WTC11 (cell line): ENCODE results near the gene CACNA2D3. TPM values are rescaled to one million over a fixed set of nuclear protein-coding genes. Genes with fewer than 3 reads are reported as not detected.

ENCODE experiments used
- ATAC-seq: fragments of 200-7000 bp; cut with Tn5 transposase; 2 replicates; pipeline ENCODE4 v1.10.0; 2021; ENCODE audit warnings: mild to moderate bottlenecking, moderate library complexity
- CTCF ChIA-PET: fragments of 300-600 bp; sonication (Branson Sonifier 250); formaldehyde crosslinking; loops from one replicate; lab custom pipeline; 2021; ENCODE audit warnings: antibody characterized with exemption; lab: Charles Lee
- POLR2A ChIA-PET: fragments of 350-600 bp; sonication (Branson Sonifier 250); formaldehyde crosslinking; loops from one replicate; lab custom pipeline; 2021; ENCODE audit warnings: antibody characterized with exemption; lab: Charles Lee
- DNase-seq: peaks from one replicate; pipeline ENCODE4 v3.0.0; 2021; ENCODE audit warnings: low spot score
- H3K27ac Mint-ChIP-seq: 2 replicates; pipeline ENCODE4 v1.8.0; 2021; ENCODE audit warnings: mixed read lengths
- H3K27me3 Mint-ChIP-seq: 2 replicates; pipeline ENCODE4 v1.8.0; 2021; ENCODE audit warnings: low read depth, mild to moderate bottlenecking, moderate library complexity, mixed read lengths
- H3K36me3 Mint-ChIP-seq: 2 replicates; pipeline ENCODE4 v1.8.0; 2021; ENCODE audit warnings: mixed read lengths
- H3K4me1 Mint-ChIP-seq: 2 replicates; pipeline ENCODE4 v1.8.0; 2022; ENCODE audit warnings: mixed read lengths
- H3K4me3 Mint-ChIP-seq: 2 replicates; pipeline ENCODE4 v1.8.0; 2021; ENCODE audit warnings: mild to moderate bottlenecking, moderate library complexity, mixed read lengths
- H3K9me3 Mint-ChIP-seq: 2 replicates; pipeline ENCODE4 v1.8.0; 2021; ENCODE audit warnings: mixed read lengths
- ARID4B ChIP-seq: sonication (generic); formaldehyde crosslinking; IDR thresholded peaks from 2 replicates; pipeline ENCODE4 v1.8.0; 2023; ENCODE audit warnings: missing genetic modification reagents, mild to moderate bottlenecking, borderline replicate concordance
- E2F5 ChIP-seq: sonication (generic); formaldehyde crosslinking; IDR thresholded peaks from 2 replicates; pipeline ENCODE4 v1.8.1; 2022; ENCODE audit warnings: mild to moderate bottlenecking, moderate library complexity, missing genetic modification reagents
- ERG ChIP-seq: fragments of 250-450 bp; sonication (Bioruptor Pico); IDR thresholded peaks from 2 replicates; pipeline ENCODE4 v1.8.0; 2021; ENCODE audit warnings: mild to moderate bottlenecking
- MLX ChIP-seq: sonication (generic); formaldehyde crosslinking; IDR thresholded peaks from 2 replicates; pipeline ENCODE4 v1.8.1; 2023; ENCODE audit warnings: mild to moderate bottlenecking, missing genetic modification reagents, moderate library complexity
- MXD4 ChIP-seq: fragments of 250-450 bp; sonication (Bioruptor Pico); IDR thresholded peaks from 2 replicates; pipeline ENCODE4 v1.8.0; 2021; ENCODE audit warnings: mild to moderate bottlenecking, moderate library complexity, borderline replicate concordance
- RELA ChIP-seq: sonication (generic); formaldehyde crosslinking; IDR thresholded peaks from 2 replicates; pipeline ENCODE4 v1.8.1; 2022; ENCODE audit warnings: missing genetic modification reagents, mild to moderate bottlenecking, borderline replicate concordance
- ZBTB21 ChIP-seq: sonication (generic); formaldehyde crosslinking; IDR thresholded peaks from 2 replicates; pipeline ENCODE4 v1.8.1; 2023; ENCODE audit warnings: mild to moderate bottlenecking, missing genetic modification reagents, borderline replicate concordance
- total RNA-seq: library from RNA; stranded (reverse); gene quantifications from 3 replicates; pipeline ENCODE4 v1.2.3, GENCODE V29; 2021
- TF ChIP-seq, protein P1 (sequence below): sonication (generic); formaldehyde crosslinking; IDR thresholded peaks from 2 replicates; pipeline ENCODE4 v1.8.1; 2023; ENCODE audit warnings: mild to moderate bottlenecking, missing genetic modification reagents

The CACNA2D3 gene
- total RNA-seq, 1 experiment from 2014 or later, result 5.0 TPM

DNA sequence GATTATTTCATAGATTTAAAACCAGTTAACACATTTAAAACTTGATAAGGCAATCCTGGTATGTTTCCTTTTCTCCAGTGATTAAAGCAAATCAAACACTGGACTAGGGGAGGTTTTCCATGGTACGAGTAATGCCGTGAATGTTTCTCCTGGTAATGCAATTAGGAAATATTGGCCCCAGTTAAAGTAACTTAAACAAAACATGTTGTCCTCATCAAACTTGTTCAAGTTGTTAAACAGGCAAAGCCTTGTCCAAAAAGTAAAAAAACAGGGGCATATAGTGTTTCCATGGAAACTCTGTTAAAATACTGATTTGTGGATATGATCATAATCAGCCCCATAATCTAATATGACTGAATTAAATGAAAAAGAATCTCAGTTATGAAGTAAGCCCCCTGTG, 818.6 kb downstream of the CACNA2D3 start (continued):
- TF ChIP-seq MLX (CRISPR knock-in tag), result no peak
- TF ChIP-seq ARID4B (CRISPR knock-in tag), result no peak
- TF ChIP-seq, protein P1, sequence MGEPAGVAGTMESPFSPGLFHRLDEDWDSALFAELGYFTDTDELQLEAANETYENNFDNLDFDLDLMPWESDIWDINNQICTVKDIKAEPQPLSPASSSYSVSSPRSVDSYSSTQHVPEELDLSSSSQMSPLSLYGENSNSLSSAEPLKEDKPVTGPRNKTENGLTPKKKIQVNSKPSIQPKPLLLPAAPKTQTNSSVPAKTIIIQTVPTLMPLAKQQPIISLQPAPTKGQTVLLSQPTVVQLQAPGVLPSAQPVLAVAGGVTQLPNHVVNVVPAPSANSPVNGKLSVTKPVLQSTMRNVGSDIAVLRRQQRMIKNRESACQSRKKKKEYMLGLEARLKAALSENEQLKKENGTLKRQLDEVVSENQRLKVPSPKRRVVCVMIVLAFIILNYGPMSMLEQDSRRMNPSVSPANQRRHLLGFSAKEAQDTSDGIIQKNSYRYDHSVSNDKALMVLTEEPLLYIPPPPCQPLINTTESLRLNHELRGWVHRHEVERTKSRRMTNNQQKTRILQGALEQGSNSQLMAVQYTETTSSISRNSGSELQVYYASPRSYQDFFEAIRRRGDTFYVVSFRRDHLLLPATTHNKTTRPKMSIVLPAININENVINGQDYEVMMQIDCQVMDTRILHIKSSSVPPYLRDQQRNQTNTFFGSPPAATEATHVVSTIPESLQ, result no peak

DNA sequence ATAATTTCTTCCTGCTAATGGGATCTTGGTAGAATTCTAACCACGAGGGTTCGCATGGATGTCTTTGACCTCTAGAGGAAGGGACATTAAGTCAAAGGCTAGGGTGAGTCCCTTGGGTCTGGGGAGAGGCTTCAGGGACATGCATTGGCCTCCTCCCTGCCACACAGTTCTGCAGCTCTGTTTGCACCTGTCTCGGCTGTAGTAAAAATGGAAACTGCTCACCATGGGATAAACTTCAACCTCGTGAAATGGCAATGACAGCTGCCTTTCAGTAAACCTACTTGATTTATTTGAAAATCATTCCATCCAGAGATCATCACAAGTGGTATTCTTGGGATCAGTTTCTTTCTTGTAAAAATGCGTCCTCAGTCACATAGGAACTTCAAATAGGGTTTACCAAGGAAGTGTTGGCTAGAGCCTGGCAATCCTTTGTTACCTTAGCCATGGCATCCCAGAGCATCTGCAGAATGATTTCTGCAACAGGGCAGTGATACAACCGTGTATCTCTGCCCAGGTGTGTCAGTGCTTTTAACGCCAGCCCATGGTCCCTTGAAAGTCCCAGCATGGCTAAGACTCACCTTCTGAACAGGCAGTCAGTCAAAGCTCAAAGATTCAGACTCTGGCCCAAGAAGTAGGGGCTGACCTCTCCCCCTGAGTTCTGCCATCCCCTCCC, 819.5 kb downstream of the CACNA2D3 start:
- DNase-seq (no peak), ATAC-seq (no peak)
- Mint-ChIP-seq H3K4me1 (peaks cover 9% of the 10 kb centered on the region), H3K27me3 (no peaks in the 10 kb centered on the region), H3K36me3 (no peaks in the 10 kb centered on the region), H3K27ac (no peak overlapping the region), H3K4me3 (no peak overlapping the region), H3K9me3 (no peaks in the 10 kb centered on the region)
- ChIA-PET POLR2A (no interaction called here), CTCF (no interaction called here)
- TF ChIP-seq RELA, result no peak
- no peak for TF ChIP-seq E2F5 (CRISPR knock-in tag)
- TF ChIP-seq ARID4B (CRISPR knock-in tag), result no peak
- TF ChIP-seq MXD4 (CRISPR knock-in tag), result no peak

GRCh38 chr3:54949491-54950044, 827.2 kb downstream of the CACNA2D3 start:
- ATAC-seq (no peak), DNase-seq (no peak)
- no peaks in the 10 kb centered on the region for H3K9me3 Mint-ChIP-seq
- POLR2A ChIA-PET, result no interaction called here
- peaks cover 10% of the 10 kb centered on the region for H3K4me1 Mint-ChIP-seq
- no peaks in the 10 kb centered on the region for H3K27me3 Mint-ChIP-seq
- CTCF ChIA-PET, result interaction anchor here (0.9 kb wide), 1 partner anchor 119 kb away, joined by 3 read pairs; no protein-coding TSS in a partner anchor
- H3K4me3 Mint-ChIP-seq, result no peak overlapping the region
- TF ChIP-seq ERG (CRISPR knock-in tag) (no peak), ZBTB21 (no peak)
- H3K36me3 Mint-ChIP-seq, result no peaks in the 10 kb centered on the region
- H3K27ac Mint-ChIP-seq, result no peak overlapping the region
